ENCODE results near the gene C7.
"Not testable (repeated sequence)": the region's sequence is repeated elsewhere in the genome, so short reads cannot be mapped to it uniquely, and the experiment has no call there.

C7 gene

DNA sequence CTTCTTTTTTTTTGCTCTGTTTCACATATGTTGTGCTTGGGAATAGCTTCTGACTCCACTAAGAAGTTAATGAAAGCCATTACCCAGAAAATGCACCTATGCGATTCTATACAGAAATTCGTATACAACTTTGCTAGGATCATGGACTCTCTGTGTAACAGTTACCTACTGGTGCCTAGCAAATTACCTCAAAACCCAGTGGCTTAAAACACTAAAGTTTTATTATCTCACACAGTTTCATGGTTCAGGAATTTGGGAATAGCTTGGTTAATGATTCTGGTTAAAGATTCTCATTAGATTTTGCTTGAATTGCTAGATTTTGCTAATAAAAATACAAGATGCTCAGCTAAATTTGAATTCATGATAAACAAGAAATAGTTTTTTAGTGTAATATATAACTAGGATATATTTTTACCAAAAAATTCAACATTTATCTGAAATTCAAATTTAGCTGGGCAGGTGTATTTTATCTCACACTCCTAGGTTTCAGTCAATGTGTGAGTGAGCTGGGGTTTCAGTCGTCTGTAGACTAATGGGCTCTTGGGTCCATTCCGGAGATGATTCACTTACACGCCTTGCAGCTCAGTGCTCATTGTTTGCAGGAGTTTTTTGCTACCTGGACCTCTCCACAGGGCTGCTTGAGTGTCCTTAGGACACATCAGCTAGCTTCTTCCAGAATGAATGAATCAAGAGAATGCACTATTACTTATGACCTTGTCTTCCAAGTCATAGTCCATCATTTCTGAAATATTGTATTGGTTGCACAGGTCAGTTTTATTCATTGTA lies 86.7 kb downstream of the C7 start:
- no peak for DNase-seq

- DNase-seq, result no peak
Measured at GRCh38 chr5:40999142-40999541, 89.8 kb downstream of the C7 start.

GRCh38 chr5:40999966-41000365 lies 90.7 kb downstream of the C7 start:
- DNase-seq, result no peak

GRCh38 chr5:41003670-41004376 lies 94.5 kb downstream of the C7 start:
- DNase-seq, result no peak

DNA sequence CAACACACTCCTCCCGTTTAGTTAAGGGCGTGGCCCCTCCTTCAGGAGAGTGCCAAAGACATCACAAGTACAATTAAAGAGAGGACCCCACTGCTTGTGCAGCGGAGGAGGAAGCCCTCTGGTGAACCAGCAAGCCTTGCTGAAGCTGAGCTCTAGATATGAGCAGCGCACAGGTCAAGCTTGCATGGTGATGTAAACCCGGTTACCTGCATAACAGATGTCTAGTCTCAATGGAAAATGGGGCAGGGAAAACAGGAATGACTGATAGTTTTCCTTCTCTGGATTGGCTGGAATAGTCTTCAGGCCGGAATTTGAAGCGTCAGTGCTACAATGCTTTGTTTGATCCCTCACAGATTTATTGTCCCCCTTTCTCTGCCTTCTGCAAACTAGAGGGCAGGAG lies 95.6 kb downstream of the C7 start:
- DNase-seq, result no peak

GRCh38 chr5:41009232-41009631 lies 99.9 kb downstream of the C7 start:
- no peak for DNase-seq

DNA sequence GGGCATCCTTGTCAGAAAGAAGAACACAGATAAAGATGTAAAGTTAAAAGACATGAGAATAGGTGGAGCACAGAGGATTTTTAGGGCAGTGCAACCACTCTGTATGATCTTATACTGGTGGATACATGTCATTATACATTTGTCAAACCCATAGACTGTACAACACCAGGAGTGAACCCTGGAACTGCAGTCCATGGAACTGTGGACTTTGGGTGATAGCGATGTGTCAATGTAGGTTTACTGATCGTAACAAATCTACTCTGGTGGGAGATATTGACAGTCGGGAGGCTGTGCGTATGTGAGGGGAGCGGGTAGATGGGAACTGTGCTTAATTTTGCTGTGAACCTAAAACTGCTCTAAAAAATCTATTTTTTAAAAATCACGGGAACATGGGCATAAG lies 101.3 kb downstream of the C7 start:
- DNase-seq, result no peak

GRCh38 chr5:41012318-41012717 lies 103.0 kb downstream of the C7 start:
- DNase-seq, result no peak

- not testable (repeated sequence) for DNase-seq
Measured at GRCh38 chr5:41022600-41022999, 113.3 kb downstream of the C7 start.
